HG03354 (cell line): ENCODE measurements around the gene ANKRD28.
A peak's percentile ranks its signal among the peaks of the same experiment; 100 is the strongest.

ENCODE experiments used
- ATAC-seq: cut with Tn5 transposase; IDR thresholded peaks from one replicate; pipeline ENCODE4 v1.9.1; 2021; ENCODE audit warnings: mild to moderate bottlenecking; ENCODE audit not compliant: unreplicated experiment, poor library complexity, severe bottlenecking

ANKRD28 gene

DNA sequence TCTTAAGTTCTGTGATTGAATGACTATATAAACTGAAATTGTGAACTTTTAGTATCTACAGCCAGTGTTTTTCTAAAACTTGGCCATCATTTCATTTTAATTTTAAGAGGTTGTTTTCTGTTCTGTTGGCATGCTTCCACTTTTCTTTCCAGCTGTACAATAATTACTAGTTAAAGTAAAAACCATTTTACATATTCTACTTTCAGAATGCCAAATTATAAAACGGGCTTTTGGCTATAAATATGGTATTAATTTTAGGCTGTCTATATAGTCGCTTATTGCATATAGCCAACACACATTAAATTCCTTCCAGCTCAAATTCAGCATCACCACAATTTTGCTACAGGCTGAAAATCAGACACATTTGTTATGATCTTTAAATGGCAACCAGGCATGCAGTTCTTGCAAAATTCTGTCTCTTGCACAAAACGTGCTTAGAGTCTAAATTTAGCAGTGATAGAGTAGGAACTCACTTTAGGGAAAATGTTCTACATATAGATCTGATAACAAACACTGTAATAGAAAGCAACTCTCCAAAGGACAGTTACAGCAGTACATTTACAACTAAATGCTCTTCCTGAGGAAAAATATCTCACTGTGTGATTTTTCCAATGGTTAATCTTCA lies 115.1 kb downstream of the ANKRD28 start:
- ATAC-seq: no peak

DNA sequence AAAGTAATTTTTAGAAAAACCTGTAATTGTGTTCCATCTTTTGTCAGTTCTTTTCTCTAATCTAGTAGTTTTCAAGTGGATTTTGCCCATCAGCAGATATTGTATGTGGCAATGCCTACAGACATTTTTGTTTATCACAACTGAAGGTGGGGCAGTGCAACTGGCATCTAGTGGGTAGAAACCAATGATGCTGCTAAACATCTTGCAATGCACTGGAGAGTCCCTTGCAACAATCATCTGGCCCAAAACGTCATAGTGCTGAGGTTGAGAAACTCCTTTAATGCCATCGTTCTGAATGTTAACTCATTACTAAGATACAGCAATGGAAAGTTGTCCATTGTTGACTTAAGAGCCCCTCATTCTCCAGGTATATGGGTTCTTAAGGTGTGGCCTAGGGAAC lies 116.1 kb downstream of the ANKRD28 start:
- no peak for ATAC-seq

DNA sequence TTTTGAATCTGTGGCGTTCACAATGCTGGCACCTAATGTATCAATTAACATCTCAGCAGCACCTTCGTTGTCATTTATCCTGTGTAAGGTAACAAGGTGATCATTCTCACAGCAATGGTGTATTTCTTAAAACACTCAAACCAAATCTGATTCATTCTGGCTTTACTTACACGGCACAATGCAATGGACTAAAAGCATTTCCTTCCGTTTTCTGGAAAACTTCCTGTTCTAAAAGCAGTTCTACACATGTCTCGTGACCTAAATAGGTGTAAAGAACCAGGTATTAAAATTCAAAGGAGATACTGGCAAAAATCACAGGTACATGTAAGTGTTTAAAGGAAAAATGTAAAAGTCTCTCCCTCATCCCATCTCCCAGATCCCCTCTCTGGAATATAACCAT lies 118.5 kb downstream of the ANKRD28 start:
- ATAC-seq: no peak

DNA sequence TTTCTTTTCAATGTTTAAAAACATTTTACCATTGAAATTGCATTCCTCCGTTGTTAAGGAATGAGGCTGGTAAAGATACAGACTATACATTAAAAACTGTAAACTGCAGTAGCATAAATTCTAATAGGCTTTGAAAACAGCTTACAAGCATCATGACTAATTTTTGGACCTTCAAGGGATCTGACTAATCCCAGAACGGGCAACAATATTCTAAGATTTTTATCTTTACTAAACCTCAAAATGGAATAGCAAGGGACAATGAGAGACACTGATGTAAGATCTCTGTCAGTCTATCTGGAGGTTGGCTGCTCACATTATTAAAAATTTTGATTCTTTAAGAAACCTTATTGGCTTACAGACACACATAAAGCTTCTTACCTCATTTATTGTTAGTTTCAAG lies 121.5 kb downstream of the ANKRD28 start:
- no peak for ATAC-seq

DNA sequence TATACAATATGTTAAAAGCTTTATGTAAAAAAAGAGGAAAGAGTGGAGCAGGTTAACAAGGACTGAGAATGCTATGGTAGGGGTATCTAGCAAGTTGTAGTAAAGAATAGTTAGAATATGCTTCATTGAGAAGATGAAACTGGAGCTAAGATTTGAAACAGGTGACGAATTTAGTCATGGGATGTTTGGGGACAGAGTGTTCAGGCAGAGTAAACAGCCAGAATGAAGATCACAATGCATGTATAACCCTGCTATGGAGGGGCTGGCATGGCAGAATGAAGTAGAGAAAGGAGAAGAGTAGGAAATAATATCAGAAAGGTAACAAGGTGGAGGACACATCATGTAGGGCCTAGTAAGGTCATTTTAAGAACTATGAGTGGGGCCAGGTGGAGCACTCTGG lies 124.2 kb downstream of the ANKRD28 start:
- ATAC-seq: no peak

DNA sequence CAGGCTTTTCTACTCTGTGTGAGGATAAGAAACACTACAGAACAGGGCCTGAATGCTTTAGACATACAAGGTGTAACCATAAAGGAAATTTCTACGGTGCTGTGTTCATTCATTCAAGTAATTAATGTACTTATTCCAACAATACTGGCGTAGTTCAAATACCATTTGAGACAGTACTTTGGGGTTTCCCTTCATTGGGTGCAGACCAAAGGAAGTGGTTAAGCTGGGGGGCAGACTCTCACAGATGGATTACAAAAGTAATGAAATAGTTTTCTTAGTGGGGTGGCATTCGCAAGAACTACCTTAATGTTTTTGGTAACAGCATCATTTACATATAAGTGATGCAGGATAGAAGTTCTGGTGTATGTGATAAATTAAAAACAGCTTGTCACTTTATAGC lies 130.3 kb downstream of the ANKRD28 start:
- ATAC-seq: no peak

DNA sequence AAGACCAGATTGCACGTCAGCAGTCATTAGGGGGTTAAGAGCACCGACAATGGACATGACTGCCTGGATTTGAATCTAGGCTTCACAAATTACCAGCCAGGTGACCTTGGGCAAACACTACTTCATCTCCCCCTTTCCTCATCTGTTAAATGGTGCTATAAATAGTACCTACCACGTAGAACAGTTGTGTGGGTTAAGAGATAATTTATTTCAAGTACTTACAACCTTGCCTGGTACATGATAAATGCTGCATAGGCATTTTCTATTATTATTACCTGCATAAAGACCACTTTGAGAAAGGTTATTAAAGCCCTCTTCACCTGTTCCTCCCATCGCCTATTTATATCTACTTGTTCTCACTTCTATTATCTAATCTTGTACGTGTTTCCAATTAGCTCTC lies 131.5 kb downstream of the ANKRD28 start:
- no peak for ATAC-seq

DNA sequence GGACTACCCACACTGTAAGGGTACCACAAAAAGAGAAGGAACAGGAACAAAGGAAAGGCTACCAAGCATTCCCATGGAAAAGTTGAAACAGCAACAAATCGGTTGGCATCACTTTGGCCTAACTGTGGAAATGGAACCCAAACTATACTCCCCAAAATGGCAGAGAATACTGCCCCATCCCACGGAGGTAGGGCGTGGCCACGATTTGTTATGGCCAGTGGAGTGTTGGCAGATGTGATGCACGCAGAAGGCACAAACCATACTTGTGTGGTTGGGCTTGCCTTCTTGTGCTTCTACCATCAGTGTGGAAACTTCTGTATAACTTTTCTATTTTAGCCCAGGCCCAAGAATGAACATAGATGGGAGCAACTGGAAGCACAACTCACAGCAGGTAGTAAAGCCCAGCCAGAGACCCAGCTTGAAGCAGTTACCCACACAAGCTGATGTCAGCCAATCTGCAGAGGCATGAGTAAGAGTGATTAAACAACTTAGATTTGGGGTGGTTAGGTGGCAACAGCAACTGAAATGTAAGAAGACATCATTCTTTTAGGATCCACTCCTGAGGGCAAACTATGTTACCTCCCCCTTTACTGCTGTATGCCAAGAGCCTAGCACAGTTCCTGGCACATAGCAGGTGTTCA lies 132.1 kb downstream of the ANKRD28 start:
- ATAC-seq: no peak

DNA sequence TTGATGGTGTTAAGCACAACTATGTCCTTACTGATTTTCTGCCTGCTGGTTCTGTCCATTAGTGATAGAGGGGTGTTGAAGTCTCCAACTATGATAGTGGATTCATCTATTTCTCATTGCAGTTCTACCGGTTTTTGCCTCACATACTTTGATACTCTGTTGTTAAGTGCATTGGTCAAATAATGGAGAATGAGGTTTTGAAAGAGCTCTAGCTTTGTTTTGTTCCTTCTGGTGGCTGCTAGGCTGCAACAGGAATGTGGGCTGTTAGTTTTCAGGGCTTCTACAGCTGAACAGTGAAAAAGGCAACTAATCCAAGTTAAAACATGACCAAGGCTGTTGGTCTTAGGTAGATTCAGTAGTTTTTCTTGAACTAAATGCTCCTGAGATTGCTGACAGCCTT lies 133.6 kb downstream of the ANKRD28 start:
- no peak for ATAC-seq

DNA sequence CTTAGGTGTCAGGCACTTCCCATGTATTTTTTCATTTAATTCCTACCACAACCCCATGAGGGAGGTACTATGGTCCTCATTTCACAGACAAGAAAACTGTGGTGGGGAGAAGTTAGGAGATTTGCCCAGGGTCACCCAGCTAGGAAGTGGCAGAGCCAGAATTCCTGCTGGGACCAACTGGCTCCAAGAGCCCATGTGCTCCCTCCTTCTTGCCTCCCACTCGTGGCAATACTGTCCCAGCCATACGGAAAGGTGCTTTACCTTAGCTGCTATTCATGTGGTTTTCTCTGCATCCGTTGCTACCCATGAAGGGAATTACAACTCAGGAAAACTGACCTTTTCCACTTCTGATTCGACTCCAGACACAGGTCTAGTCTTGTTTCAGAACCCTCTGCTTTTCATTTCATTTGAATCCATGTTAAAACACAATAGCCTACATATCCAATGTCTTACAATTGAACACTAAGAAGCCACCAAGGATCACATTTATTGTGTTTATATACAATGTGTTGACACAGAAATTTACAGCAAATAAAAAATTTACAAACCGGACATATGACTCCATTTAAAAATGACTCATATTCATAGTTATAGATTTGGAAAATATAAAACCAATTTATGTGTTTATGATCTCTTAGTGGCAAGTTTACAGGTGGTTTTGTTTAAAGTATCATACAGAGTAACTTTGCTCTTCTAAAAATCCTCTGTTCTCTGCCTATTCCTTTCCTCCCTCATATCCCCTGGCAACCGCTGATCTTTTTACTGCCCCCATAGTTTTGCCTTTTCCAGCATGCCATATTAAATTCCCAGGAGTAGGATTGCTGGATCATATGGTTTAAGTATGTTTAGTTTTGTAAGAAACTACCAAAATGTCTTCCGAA lies 137.5 kb downstream of the ANKRD28 start:
- ATAC-seq: no peak

DNA sequence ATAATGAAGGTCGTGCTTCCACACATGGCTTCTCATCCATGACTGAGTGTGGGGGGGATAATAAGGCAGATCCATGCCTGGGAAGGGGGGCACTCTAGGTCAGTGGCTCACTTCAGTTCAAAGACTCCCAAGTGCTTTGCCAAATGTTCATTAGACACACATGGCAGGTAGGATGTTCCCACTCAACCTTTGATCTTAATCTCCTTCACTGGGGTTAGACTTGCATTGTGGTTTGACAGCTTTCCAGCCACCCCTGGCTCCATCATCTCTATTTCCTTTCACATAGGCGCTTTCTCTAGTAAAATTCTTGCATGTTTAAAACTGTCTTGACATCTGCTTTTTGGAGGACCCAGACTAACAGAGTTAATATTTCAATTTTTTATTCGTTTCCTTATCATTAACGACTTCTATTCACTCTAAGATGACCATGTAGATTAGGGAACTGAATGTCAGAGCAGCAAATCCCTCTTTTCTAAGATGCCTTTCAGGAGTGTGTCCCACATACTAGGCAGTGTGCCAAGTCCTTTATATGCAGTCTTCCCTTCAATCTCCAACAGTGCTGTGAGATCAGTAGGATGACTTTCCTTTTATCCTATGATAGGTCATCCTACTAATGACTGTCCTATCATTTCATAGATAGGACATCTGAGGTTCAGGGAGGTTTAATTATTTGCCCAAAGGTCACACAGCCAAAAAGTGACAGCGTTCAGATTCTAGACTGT lies 138.4 kb downstream of the ANKRD28 start:
- no peak for ATAC-seq

DNA sequence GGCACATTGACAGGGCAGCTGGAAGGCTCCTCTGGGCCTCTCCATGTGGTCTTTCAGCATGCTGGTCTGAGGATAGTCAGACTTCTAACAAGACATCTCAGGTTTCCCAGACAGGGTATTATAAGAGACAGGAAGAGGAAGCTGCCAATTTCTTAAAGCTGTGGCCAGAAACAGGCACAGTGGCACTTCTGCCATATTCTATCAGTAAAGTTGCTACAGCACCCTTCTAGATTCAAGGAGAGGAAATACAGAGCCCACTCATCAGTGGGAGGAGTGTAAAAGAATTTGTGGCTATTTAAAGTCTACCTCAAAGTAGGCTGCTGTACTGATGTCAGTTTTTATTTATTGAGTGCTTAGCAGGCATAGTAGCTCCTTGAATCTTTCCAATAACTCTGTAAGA lies 140.8 kb downstream of the ANKRD28 start:
- ATAC-seq: no peak

DNA sequence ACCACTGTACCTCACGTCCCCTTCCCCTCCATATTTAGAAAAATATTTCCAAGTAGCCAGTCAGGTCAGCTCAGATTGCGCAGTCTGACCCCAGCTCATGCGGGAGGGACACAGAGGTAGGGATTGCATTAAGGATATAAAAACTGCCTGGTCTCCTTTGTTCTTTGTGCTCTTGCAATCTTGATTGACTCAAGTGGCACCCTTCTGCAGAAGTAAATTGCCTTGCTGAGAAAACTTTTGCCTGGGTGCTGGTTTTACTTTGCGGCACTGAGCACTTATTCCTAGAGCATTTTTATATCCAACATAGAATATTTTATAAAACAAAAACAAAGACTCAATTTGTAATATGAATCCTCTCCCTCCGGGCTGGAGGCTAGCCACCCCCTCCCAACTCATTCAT lies 141.4 kb downstream of the ANKRD28 start:
- no peak for ATAC-seq

DNA sequence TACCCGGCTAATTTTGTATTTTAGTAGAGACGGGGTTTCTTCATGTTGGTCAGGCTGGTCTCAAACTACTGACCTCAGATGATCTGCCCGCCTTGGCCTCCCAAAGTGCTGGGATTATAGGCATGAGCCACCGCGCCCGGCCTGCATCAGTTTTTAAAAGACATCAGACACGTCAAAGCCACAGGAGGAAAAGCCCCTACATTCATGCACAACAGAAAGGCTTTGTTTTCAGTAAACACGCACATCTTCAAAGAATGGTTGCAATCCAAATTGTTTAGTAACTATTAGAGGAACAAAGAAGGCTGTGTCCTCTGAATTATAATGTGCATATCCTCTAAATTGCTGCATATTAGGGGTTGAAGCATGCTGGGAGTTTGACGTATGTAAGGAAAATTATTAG lies 142.9 kb downstream of the ANKRD28 start:
- ATAC-seq: no peak

DNA sequence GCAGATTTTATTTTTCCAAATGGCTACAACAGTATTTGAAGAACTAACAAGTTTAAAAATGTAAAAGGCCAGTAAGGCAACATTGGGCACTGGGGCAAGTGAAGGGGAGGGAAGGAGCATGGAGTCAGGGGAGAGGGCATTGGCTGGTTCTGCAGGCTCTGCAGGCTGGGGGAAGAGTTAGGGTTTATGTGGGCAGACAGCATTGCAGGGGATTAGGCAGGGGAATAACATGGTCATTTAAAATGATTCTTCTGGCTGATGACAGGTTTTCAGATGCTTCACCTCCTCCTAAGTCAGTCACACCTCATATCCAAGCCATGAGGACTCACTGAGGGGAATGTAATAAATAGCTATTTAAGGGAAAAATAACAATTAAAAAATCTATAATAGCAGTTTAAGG lies 143.7 kb downstream of the ANKRD28 start:
- no peak for ATAC-seq

DNA sequence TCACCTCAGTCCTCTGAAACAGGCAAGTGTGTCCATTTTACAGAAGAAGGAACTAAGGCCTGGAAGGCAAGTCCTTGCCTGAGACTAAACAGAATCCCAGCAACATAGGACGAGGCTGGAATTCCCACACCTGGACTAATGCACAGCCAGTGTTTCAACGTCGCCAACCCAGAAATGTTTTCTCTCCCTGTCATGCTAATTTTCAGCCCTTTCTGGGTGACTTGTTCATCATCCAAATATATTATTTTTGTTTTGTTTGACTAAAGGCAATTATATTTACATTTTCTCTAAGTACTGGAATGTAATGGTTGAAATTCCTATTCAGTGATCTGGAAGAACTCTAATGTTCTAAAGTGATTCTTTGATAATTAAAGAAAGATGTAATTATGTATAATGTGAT lies 144.5 kb downstream of the ANKRD28 start:
- no peak for ATAC-seq

DNA sequence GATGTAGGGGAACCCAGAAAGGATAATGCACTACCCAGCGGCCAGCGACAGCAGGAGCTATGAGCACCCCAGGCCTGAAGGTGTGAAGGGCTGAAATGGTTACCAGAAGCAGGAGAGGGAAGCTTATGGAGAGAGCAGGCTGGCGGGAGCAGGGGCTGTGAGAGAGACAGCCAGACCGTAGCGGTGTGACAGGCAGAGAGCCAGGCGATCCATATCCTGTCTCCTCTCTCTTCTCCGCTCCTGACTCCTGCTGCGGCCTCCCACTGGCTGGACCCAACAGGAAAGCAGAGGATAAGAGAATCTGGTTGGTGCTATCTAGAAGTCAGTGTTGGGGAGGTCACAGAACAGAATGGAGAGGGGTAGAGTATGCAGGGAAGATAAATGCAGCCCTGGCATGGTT lies 146.4 kb downstream of the ANKRD28 start:
- ATAC-seq: no peak

DNA sequence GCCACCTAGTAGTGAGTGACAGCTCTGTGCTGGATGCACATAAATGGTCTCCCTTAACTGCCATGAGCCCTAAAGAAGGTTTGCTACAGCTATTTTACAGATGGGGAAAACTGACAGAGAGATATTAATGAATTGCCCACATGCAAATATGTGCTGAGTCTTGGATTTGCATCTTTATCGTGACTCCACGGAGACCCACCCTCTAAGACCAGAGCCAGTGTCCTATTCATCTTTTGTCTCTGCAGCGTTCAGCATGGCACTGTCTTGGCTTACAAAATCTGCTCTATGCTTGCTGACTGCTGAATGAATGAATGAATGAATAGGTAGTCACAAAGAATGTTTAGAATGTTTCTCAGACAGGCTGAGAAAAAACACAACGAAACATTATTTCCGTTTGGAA lies 147.9 kb downstream of the ANKRD28 start:
- peak; percentile 46 for ATAC-seq

DNA sequence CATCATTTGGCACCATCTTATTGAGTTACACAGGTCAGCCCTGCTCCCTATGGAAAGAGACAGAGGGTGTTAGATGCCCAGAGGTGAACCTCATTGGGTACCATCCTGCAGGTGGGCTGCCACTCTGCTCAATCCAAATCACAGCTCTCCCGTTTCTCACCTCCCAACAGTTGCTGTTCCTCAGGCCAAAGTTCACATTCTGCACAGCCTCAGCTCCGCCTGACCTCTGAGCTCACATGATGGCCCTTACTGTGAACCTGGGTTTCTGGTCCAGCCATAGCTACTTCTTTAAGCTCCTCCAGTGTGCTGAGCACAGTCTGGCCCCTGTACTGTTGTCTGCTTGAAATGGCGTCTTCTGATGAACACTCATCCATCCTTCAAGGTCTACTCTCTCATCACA lies 148.4 kb downstream of the ANKRD28 start:
- no peak for ATAC-seq

DNA sequence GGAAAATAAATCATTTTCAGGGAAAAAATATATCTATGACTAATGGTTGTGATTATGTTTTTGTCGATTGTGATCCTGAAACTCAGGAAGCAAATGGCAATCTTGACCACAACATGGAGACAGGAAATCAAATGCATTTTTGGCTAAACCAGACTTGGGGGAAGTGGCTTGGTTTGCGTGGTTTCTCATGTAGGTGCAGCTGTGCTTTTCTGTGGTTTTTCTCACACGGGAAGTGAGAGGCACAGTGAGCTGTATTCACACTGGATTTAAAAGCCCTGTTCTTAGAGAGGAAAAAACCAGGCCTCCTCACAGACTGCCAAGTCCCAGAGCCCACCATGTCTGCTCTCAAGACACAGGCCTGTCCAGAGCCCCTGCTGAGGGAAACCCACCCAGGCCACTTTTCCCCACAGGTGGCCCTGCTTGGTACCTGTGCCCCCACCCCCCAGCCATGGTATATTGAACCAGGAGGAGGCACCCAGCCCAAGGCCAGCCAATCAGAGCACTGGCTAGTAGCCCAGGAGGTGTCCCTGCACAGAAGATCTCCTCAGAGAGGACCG lies 150.1 kb downstream of the ANKRD28 start:
- peak; percentile 91 for ATAC-seq
